Upper lobe of left lung (tissue), 4 donors: ENCODE measurements around the gene TPRX1.

Experiments
- EP300 ChIP-seq, 4 donors: sonication (generic); formaldehyde crosslinking; IDR thresholded peaks; one replicate each; pipeline ENCODE4 v1.5.1; 2017; ENCODE audit warnings: antibody characterized with exemption in 4 of 4, control low read depth in 2 of 4
- POLR2A ChIP-seq, 4 donors: fragments of 450-650 bp; IDR thresholded peaks; one replicate each; pipeline ENCODE4 v1.5.1; 2016 to 2017; ENCODE audit warnings: antibody characterized with exemption in 4 of 4, mild to moderate bottlenecking in 2 of 4
- POLR2AphosphoS5 ChIP-seq, 2 donors: sonication (generic); formaldehyde crosslinking; IDR thresholded peaks; one replicate each; pipeline ENCODE4 v1.5.1; 2017; ENCODE audit warnings: antibody characterized with exemption in 2 of 2
- TF ChIP-seq, protein P1 (sequence below), 6 experiments: fragments of 450-650 bp in 4 of 6; fragments of 200-600 bp in 2 of 6; sonication (generic) in 2 of 6; IDR thresholded peaks; one replicate each; pipeline ENCODE4 v1.5.1; 2016 to 2019; ENCODE audit warnings: antibody characterized with exemption in 6 of 6

- TF ChIP-seq, protein P1, sequence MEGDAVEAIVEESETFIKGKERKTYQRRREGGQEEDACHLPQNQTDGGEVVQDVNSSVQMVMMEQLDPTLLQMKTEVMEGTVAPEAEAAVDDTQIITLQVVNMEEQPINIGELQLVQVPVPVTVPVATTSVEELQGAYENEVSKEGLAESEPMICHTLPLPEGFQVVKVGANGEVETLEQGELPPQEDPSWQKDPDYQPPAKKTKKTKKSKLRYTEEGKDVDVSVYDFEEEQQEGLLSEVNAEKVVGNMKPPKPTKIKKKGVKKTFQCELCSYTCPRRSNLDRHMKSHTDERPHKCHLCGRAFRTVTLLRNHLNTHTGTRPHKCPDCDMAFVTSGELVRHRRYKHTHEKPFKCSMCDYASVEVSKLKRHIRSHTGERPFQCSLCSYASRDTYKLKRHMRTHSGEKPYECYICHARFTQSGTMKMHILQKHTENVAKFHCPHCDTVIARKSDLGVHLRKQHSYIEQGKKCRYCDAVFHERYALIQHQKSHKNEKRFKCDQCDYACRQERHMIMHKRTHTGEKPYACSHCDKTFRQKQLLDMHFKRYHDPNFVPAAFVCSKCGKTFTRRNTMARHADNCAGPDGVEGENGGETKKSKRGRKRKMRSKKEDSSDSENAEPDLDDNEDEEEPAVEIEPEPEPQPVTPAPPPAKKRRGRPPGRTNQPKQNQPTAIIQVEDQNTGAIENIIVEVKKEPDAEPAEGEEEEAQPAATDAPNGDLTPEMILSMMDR (IDR thresholded peaks at IDR 0.05), result no peak
- TF ChIP-seq POLR2A (IDR thresholded peaks at IDR 0.05) (no peak), POLR2AphosphoS5 (IDR thresholded peaks at IDR 0.05) (no peak), EP300 (IDR thresholded peaks at IDR 0.05) (no peak)
Measured at GRCh38 chr19:47794526-47794925, 9.8 kb downstream of the TPRX1 start.
